ENCODE results near the gene EVPLL.
"Not testable (repeated sequence)": the region's sequence is repeated elsewhere in the genome, so short reads cannot be mapped to it uniquely, and the experiment has no call there.

EVPLL gene

GRCh38 chr17:18426639-18427038 is 49.1 kb downstream of the EVPLL start:
- DNase-seq: not testable (repeated sequence)

- not testable (repeated sequence) for DNase-seq
Measured at GRCh38 chr17:18432206-18432605, 54.6 kb downstream of the EVPLL start.
